Uterus (tissue), 4 donors: Measurements from ENCODE around the gene PRSS12. TPM values are rescaled to one million over a fixed set of nuclear protein-coding genes. Genes with fewer than 3 reads are reported as not detected.

Source experiments
- DNase-seq, 2 donors: peaks; one replicate each; pipeline ENCODE4 v3.0.0-alpha.2; 2019 to 2020
- H3K27ac ChIP-seq, 2 donors: fragments of 200-600 bp; sonication (generic); 1 replicate in 1 of 2; 2 replicates in 1 of 2; pipeline ENCODE4 v1.5.1; 2016 to 2018
- H3K27me3 ChIP-seq, 2 donors: fragments of 200-600 bp; sonication (generic); one replicate each; pipeline ENCODE4 v1.5.1; 2018 to 2019; ENCODE audit warnings: control low read depth in 1 of 2
- H3K36me3 ChIP-seq, 2 donors: fragments of 200-600 bp; sonication (generic); one replicate each; pipeline ENCODE4 v1.5.1; 2019; ENCODE audit warnings: control low read depth in 1 of 2
- H3K4me1 ChIP-seq, 2 donors: fragments of 200-600 bp; sonication (generic); one replicate each; pipeline ENCODE4 v1.5.1; 2018 to 2019; ENCODE audit warnings: control low read depth in 1 of 2
- H3K4me3 ChIP-seq, 2 donors: fragments of 200-600 bp; sonication (generic); 1 replicate in 1 of 2; 2 replicates in 1 of 2; pipeline ENCODE4 v1.5.1; 2018 to 2019; ENCODE audit warnings: mild to moderate bottlenecking in 1 of 2
- H3K9me3 ChIP-seq, 2 donors: fragments of 200-600 bp; sonication (generic); one replicate each; pipeline ENCODE4 v1.5.1; 2019; ENCODE audit warnings: control low read depth in 1 of 2
- CTCF ChIP-seq, 4 experiments: fragments of 200-600 bp in 2 of 4; fragments of 450-650 bp in 2 of 4; sonication (generic) in 2 of 4; IDR thresholded peaks; one replicate each; pipeline ENCODE4 v1.5.1; 2016 to 2019; ENCODE audit warnings: antibody characterized with exemption in 4 of 4, mild to moderate bottlenecking in 2 of 4, moderate library complexity in 1 of 4
- POLR2A ChIP-seq, 2 donors: fragments of 450-650 bp; IDR thresholded peaks; one replicate each; pipeline ENCODE4 v1.6.1; 2016; ENCODE audit warnings: antibody characterized with exemption in 2 of 2, mild to moderate bottlenecking in 1 of 2, moderate library complexity in 1 of 2
- intact Hi-C: fragments of 100-400 bp; cut with DNase I; formaldehyde crosslinking; loops from one replicate; pipeline ENCODE4 v1.15.1; 2023; ENCODE audit warnings: low total_unique reads
- small RNA-seq: library from RNA; depleted of rRNA; stranded (forward); fragments of <200 nt; gene quantifications from one replicate; pipeline ENCODE3, GENCODE V24; 2016
- total RNA-seq, 4 donors: library from RNA; depleted of rRNA in 3 of 4; stranded (reverse); fragments of >200 nt in 3 of 4; gene quantifications; one replicate each; pipeline versions ENCODE4 v1.1.0 to v1.2.4, GENCODE V29; 2014 to 2023
- donor health status: DM: yes; HTN: yes; CAD: no.

PRSS12 gene
- total RNA-seq, 4 donors from 2014 or later, result 0.15 to 52.1 (median 7.2) TPM

DNA sequence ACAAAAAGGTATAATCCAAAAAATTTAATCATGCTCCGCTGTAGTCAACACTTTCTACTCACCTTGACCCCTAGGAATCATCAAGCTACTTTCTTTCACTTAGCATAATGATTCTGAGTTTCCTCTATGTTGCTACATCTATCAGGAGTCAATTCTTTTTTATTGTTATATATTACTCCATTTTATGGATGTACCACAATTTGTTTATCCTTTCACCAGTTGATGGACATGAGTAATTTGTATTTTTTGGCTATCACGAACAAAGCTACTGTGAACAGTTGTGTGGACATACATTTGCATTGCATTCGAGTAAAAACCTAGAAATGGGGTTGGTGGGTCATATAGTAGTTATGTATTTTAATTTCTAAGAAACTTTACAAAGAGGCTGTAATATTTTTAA lies 102.9 kb downstream of the PRSS12 start:
- H3K27ac ChIP-seq, result no peak overlapping the region
- H3K9me3 ChIP-seq, result no peaks in the 10 kb centered on the region
- no peaks in the 10 kb centered on the region for H3K36me3 ChIP-seq
- DNase-seq, result no peak
- no peaks in the 10 kb centered on the region for H3K4me1 ChIP-seq
- no peak overlapping the region for H3K4me3 ChIP-seq
- TF ChIP-seq POLR2A (IDR thresholded peaks at IDR 0.05) (no peak), CTCF (IDR thresholded peaks at IDR 0.05) (no peak)
- intact Hi-C loops, result no loop called here
- H3K27me3 ChIP-seq, result no peaks in the 10 kb centered on the region

GRCh38 chr4:118237531-118237930 lies 115.3 kb downstream of the PRSS12 start:
- intact Hi-C loops, result no loop called here
- H3K36me3 ChIP-seq, result no peaks in the 10 kb centered on the region
- no peak for TF ChIP-seq POLR2A (IDR thresholded peaks at IDR 0.05)
- TF ChIP-seq CTCF (IDR thresholded peaks at IDR 0.05), result no peak
- no peak overlapping the region for H3K4me3 ChIP-seq
- no peaks in the 10 kb centered on the region for H3K27me3 ChIP-seq
- no peaks in the 10 kb centered on the region for H3K9me3 ChIP-seq
- no peaks in the 10 kb centered on the region for H3K4me1 ChIP-seq
- no peak overlapping the region for H3K27ac ChIP-seq
- DNase-seq, result no peak

- no peak for DNase-seq
- H3K36me3 ChIP-seq, result no peaks in the 10 kb centered on the region
- H3K27me3 ChIP-seq, result no peaks in the 10 kb centered on the region
- H3K4me3 ChIP-seq, result no peak overlapping the region
- H3K27ac ChIP-seq, result no peak overlapping the region
- H3K9me3 ChIP-seq, result no peaks in the 10 kb centered on the region
- H3K4me1 ChIP-seq, result no peaks in the 10 kb centered on the region
- intact Hi-C loops, result no loop called here
- TF ChIP-seq POLR2A (IDR thresholded peaks at IDR 0.05), result no peak
- TF ChIP-seq CTCF (IDR thresholded peaks at IDR 0.05), result no peak
Measured at GRCh38 chr4:118235566-118236120, 117.2 kb downstream of the PRSS12 start.

Small RNA genes within 50 kb of the gene (small RNA-seq; reads per million reads assigned to genes)
- not detected for gene SNORA24
